ENCODE data around the gene LRRC56.

DNA sequence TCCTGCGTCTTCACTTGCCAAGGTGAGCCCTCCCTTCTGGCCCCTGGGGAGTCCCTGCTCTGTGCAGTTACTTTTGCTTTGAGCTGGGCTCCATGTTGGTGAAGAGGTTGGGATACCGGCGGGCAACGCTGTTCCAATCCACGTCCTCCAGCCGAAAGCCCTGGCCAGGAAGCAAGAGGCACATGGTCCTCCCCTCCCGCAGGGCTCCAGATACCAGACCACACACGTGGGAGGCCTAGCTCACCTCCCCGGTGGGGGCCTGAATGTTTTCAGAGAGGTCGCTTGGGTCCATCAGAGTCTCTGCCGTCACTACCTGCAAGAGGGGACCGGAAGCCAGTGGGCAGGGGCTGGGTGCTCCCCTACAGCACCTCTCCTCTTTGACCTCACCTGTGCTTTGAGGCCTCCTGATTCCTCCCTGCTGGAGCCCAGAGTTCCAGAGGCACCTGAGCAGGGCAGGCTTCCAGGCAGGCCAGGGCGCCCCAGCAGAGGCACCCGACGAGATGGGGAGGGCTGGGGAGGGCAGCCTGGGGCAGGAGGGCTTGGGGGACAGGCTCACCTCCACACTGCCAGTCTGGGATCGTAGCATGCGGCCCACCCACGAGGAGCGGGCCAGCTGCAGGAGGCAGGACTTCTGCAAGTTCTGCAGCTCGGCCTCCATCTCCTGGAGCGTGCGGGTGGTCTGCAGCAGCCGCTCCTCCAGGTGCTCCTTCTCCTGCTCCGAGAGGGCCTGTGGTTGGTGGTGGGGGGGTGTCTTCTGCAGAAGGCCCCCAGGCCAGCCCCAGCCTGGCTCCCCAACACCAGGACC lies 20.2 kb downstream of the LRRC56 start:
- TF ChIP-seq, protein P1, sequence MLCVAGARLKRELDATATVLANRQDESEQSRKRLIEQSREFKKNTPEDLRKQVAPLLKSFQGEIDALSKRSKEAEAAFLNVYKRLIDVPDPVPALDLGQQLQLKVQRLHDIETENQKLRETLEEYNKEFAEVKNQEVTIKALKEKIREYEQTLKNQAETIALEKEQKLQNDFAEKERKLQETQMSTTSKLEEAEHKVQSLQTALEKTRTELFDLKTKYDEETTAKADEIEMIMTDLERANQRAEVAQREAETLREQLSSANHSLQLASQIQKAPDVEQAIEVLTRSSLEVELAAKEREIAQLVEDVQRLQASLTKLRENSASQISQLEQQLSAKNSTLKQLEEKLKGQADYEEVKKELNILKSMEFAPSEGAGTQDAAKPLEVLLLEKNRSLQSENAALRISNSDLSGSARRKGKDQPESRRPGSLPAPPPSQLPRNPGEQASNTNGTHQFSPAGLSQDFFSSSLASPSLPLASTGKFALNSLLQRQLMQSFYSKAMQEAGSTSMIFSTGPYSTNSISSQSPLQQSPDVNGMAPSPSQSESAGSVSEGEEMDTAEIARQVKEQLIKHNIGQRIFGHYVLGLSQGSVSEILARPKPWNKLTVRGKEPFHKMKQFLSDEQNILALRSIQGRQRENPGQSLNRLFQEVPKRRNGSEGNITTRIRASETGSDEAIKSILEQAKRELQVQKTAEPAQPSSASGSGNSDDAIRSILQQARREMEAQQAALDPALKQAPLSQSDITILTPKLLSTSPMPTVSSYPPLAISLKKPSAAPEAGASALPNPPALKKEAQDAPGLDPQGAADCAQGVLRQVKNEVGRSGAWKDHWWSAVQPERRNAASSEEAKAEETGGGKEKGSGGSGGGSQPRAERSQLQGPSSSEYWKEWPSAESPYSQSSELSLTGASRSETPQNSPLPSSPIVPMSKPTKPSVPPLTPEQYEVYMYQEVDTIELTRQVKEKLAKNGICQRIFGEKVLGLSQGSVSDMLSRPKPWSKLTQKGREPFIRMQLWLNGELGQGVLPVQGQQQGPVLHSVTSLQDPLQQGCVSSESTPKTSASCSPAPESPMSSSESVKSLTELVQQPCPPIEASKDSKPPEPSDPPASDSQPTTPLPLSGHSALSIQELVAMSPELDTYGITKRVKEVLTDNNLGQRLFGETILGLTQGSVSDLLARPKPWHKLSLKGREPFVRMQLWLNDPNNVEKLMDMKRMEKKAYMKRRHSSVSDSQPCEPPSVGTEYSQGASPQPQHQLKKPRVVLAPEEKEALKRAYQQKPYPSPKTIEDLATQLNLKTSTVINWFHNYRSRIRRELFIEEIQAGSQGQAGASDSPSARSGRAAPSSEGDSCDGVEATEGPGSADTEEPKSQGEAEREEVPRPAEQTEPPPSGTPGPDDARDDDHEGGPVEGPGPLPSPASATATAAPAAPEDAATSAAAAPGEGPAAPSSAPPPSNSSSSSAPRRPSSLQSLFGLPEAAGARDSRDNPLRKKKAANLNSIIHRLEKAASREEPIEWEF (CRISPR knock-in tag; IDR thresholded peaks at IDR 0.05): no peak
- TF ChIP-seq, protein P2, sequence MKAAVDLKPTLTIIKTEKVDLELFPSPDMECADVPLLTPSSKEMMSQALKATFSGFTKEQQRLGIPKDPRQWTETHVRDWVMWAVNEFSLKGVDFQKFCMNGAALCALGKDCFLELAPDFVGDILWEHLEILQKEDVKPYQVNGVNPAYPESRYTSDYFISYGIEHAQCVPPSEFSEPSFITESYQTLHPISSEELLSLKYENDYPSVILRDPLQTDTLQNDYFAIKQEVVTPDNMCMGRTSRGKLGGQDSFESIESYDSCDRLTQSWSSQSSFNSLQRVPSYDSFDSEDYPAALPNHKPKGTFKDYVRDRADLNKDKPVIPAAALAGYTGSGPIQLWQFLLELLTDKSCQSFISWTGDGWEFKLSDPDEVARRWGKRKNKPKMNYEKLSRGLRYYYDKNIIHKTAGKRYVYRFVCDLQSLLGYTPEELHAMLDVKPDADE (conservative IDR thresholded peaks at IDR 0.05; ENCODE audit: control insufficient read depth, low read depth, low read length): no peak
- TF ChIP-seq FOXJ3 (CRISPR knock-in tag; IDR thresholded peaks at IDR 0.05) (no peak), SP1 (CRISPR knock-in tag; IDR thresholded peaks at IDR 0.05) (no peak), RAD21 (CRISPR knock-in tag; conservative IDR thresholded peaks at IDR 0.05 in 1 of 2, IDR thresholded peaks at IDR 0.05 in 1 of 2) (no peak), MTA3 (IDR thresholded peaks at IDR 0.05; ENCODE audit: borderline replicate concordance) (no peak), POLR2A (conservative IDR thresholded peaks at IDR 0.05) (no peak), ZNF274 (IDR thresholded peaks at IDR 0.05; ENCODE audit: borderline replicate concordance, low read depth, low read length) (no peak), KDM1A (IDR thresholded peaks at IDR 0.05) (no peak)
- TF ChIP-seq, protein P3, sequence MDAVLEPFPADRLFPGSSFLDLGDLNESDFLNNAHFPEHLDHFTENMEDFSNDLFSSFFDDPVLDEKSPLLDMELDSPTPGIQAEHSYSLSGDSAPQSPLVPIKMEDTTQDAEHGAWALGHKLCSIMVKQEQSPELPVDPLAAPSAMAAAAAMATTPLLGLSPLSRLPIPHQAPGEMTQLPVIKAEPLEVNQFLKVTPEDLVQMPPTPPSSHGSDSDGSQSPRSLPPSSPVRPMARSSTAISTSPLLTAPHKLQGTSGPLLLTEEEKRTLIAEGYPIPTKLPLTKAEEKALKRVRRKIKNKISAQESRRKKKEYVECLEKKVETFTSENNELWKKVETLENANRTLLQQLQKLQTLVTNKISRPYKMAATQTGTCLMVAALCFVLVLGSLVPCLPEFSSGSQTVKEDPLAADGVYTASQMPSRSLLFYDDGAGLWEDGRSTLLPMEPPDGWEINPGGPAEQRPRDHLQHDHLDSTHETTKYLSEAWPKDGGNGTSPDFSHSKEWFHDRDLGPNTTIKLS (IDR thresholded peaks at IDR 0.05; ENCODE audit: borderline replicate concordance, low read depth): no peak
- TF ChIP-seq, protein P4, sequence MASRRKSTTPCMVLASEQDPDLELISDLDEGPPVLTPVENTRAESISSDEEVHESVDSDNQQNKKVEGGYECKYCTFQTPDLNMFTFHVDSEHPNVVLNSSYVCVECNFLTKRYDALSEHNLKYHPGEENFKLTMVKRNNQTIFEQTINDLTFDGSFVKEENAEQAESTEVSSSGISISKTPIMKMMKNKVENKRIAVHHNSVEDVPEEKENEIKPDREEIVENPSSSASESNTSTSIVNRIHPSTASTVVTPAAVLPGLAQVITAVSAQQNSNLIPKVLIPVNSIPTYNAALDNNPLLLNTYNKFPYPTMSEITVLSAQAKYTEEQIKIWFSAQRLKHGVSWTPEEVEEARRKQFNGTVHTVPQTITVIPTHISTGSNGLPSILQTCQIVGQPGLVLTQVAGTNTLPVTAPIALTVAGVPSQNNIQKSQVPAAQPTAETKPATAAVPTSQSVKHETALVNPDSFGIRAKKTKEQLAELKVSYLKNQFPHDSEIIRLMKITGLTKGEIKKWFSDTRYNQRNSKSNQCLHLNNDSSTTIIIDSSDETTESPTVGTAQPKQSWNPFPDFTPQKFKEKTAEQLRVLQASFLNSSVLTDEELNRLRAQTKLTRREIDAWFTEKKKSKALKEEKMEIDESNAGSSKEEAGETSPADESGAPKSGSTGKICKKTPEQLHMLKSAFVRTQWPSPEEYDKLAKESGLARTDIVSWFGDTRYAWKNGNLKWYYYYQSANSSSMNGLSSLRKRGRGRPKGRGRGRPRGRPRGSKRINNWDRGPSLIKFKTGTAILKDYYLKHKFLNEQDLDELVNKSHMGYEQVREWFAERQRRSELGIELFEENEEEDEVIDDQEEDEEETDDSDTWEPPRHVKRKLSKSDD (conservative IDR thresholded peaks at IDR 0.05; ENCODE audit: low read length): no peak
- TF ChIP-seq, protein P5, sequence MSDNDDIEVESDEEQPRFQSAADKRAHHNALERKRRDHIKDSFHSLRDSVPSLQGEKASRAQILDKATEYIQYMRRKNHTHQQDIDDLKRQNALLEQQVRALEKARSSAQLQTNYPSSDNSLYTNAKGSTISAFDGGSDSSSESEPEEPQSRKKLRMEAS (CRISPR knock-in tag; IDR thresholded peaks at IDR 0.05): no peak
